ENCODE results near the gene ZNF444. TPM values are rescaled to one million over a fixed set of nuclear protein-coding genes. Genes with fewer than 3 reads are reported as not detected.

ZNF444 gene
- total RNA-seq, 2 experiments from 2014 or later = 29.2 to 32.2 TPM

DNA sequence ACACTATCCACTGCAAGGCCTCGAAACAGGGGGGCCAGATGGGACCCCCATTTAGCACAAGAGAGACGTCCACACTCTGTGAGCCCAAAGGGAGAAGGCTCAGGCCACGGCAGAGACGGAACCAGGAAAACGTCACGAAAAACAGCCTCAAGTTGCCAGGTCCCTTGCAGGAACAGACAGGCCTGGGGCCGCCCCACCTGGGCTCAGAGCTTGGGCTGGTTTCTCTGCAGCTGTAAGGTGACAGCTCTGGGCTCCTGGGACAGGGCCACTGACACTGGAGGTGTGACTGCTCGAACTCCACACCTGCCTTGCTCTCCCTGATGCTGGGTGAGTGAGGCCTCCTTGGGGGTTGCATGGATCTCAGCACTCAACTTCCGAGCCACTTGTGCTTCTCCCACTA, 23.2 kb upstream of the ZNF444 start:
- H3K4me3 Mint-ChIP-seq = no peak overlapping the region
- ChIA-PET CTCF (interaction anchor here (0.6 kb wide), 1 partner anchor 535 kb away, joined by 3 read pairs; no protein-coding TSS in a partner anchor), POLR2A (no interaction called here)
- H3K9me3 Mint-ChIP-seq (ENCODE audit: low read depth) = no peaks in the 10 kb centered on the region
- no peak for ATAC-seq
- DNase-seq = no peak
- H3K27ac Mint-ChIP-seq = no peak overlapping the region
- no peaks in the 10 kb centered on the region for H3K27me3 Mint-ChIP-seq
- peaks cover 19% of the 10 kb centered on the region for H3K36me3 Mint-ChIP-seq (ENCODE audit: low read depth)
- intact Hi-C loops (cut with DNase I, micrococcal nuclease) = no loop called here
- H3K4me1 Mint-ChIP-seq = peaks cover 59% of the 10 kb centered on the region

DNA sequence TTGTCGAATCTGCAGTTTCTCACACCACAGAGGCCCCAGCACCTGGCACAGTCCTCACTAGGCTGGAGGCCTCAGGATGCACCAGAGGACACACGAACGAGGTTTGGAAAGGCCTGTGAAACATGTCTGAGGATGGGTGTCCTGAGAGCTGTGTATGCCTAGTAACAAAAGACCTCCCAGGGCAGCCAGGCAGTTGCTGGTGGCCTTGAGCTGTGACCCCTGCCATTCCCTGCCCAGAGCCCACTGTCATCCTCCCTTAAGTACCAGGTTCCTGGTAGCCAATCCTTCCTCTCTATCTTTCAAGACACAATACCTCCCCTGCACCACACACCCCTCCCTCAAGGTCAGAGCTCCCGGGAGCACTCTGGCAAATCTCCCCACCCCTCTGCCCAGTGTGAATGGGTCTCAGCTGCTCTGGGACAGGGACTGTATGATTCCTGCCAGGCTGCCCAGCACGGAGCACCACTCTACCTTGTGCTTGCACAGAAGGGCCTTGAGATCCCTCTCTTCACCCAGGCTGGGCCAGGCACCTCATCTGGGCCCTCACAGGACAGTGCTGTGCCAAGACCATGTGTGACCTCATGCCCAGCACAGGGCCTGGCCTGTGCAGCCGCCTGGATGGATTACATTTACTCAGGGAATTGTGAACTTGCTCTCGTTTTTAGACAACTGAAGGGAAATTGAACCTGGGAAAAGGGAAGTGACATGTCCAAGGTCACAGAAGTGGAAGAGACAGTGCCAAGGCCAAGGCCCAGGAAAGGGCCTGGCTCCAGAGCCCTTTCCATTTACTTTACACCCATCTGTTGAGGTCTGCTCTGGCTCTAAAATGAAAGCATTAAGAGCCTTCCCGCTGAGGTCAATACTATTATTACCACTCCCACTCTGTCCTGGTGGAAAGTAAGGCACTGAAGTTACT, 22.2 kb upstream of the ZNF444 start:
- no peaks in the 10 kb centered on the region for H3K9me3 Mint-ChIP-seq (ENCODE audit: low read depth)
- ChIA-PET CTCF (interaction anchor here (0.6 to 0.7 kb wide), 2 partner anchors 128 to 464 kb away, joined by 3 to 6 read pairs; partner anchors contain the start of gene U2AF2), POLR2A (no interaction called here)
- DNase-seq (no peak), ATAC-seq (no peak)
- intact Hi-C loops (cut with DNase I, micrococcal nuclease) = no loop called here
- H3K4me3 Mint-ChIP-seq = peak overlapping the region; percentile 82
- H3K27me3 Mint-ChIP-seq = no peaks in the 10 kb centered on the region
- peaks cover 19% of the 10 kb centered on the region for H3K36me3 Mint-ChIP-seq (ENCODE audit: low read depth)
- peaks cover 52% of the 10 kb centered on the region for H3K4me1 Mint-ChIP-seq
- peak overlapping the region; percentile 91 for H3K27ac Mint-ChIP-seq

DNA sequence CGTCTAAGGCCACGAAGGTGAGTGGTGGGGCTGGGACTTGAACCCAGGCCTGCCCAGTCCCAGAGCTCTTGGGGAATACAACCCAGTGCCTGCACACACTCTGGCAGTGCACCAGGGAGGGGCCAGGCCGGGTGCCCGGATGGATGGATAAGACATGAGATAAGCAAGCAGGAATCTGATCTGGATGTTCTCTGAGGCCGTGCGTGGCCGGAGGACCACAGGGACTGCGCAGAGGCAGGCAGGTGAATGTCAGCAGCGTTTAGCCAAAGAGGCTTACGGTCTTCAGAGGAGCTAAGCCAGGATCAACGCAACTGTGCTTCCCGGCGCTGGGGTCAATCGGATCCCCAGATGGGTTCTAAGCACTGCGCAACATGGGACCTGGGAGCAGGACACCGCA, 21.5 kb upstream of the ZNF444 start:
- no peaks in the 10 kb centered on the region for H3K9me3 Mint-ChIP-seq (ENCODE audit: low read depth)
- no peak for DNase-seq
- peaks cover 19% of the 10 kb centered on the region for H3K36me3 Mint-ChIP-seq (ENCODE audit: low read depth)
- intact Hi-C loops (cut with DNase I, micrococcal nuclease) = no loop called here
- ATAC-seq = no peak
- peak overlapping the region; percentile 82 for H3K4me3 Mint-ChIP-seq
- no peaks in the 10 kb centered on the region for H3K27me3 Mint-ChIP-seq
- ChIA-PET POLR2A (no interaction called here), CTCF (no interaction called here)
- H3K27ac Mint-ChIP-seq = peak overlapping the region; percentile 91
- H3K4me1 Mint-ChIP-seq = peaks cover 51% of the 10 kb centered on the region

DNA sequence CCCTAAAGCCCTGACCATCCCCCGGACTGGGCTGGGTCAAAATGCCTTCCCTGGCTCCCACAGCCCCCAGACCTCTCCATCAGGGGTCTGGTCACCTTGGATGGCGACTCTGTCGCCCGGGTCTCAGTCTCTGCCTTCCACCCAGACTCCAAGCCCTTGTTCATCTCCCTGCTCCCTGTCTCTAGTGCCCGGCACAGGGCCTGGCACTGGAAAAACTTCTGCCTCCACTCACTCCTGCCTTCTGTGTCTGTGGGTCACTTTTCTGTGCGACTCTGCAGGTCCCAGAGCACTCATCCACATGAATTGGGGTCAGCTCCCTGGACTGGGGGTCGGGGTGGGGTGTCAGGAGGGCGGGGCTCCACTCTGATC, 21.1 kb upstream of the ZNF444 start:
- Mint-ChIP-seq H3K9me3 (ENCODE audit: low read depth) (no peaks in the 10 kb centered on the region), H3K27ac (peak overlapping the region; percentile 91), H3K36me3 (ENCODE audit: low read depth) (peaks cover 19% of the 10 kb centered on the region), H3K4me1 (peaks cover 49% of the 10 kb centered on the region), H3K27me3 (no peaks in the 10 kb centered on the region), H3K4me3 (peak overlapping the region; percentile 82)
- DNase-seq = no peak
- ATAC-seq = no peak
- ChIA-PET POLR2A (interaction anchor here (2.6 kb wide), 1 partner anchor 22 kb away, joined by 19 read pairs; the partner anchor contains the start of gene ZNF444), CTCF (no interaction called here)
- intact Hi-C loops (cut with DNase I, micrococcal nuclease) = loop anchor here in 1 of 2 experiments (1.0 to 10.0 kb wide), 6 partner anchors 285 to 1005 kb away; partner anchors contain the start of genes FIZ1, PPP1R12C, PPP6R1 and RPL28

DNA sequence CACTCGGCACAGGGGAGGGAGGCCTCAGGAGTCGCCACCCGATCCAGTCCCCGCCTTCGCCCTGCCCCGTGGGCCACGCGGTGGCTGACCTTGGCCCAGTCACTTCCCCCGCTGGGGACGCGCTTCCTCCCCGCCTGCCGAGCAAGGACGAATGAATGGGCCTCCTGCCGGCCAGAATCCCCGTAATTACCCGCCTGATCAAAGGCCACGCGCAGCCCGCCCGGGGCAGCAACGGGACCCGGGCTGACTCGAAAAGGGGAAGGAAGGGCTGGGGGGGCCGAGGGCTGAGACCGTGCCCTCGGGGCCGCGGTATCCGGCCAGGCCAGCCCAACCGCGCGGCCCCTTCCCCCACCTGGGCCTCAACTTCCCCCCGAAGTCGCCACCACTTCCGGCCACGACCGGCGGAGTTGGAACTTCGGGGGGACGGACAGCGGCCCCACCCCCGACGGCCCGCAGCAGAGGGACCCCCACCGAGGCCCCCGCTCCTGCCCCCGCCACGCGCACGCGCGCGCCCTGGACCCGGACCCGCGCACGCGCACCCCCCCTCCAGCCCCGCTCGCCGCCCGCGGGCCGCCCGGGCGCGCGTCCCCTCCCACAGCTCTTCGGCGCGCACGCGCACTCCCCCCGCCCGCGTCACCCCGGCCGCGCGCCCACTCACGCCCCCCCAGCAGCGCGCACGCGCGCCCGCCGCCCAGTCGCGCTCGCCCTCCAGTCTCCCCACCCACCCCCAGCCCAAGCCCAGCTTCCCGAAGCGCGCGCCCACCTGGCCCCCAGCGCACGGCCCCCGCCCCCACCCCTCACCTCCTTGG, 20.5 kb upstream of the ZNF444 start:
- H3K27me3 Mint-ChIP-seq = no peaks in the 10 kb centered on the region
- peak overlapping the region; percentile 91 for H3K27ac Mint-ChIP-seq
- H3K9me3 Mint-ChIP-seq (ENCODE audit: low read depth) = no peaks in the 10 kb centered on the region
- ATAC-seq = peak; percentile 18
- H3K36me3 Mint-ChIP-seq (ENCODE audit: low read depth) = peaks cover 19% of the 10 kb centered on the region
- ChIA-PET CTCF (interaction anchor here (1.0 kb wide), 1 partner anchor 194 kb away, joined by 3 read pairs; no protein-coding TSS in a partner anchor), POLR2A (interaction anchor here (0.6 to 2.6 kb wide), 5 partner anchors 21 to 521 kb away, joined by 3 to 19 read pairs (median 3); partner anchors contain the start of genes FIZ1 and ZNF444)
- H3K4me3 Mint-ChIP-seq = peak overlapping the region; percentile 82
- peaks cover 45% of the 10 kb centered on the region for H3K4me1 Mint-ChIP-seq
- intact Hi-C loops (cut with DNase I, micrococcal nuclease) = loop anchor here (1.0 to 10.0 kb wide), 13 partner anchors 9 to 1006 kb away; partner anchors contain the start of genes EPN1 (in 1 of the 2), FIZ1 (in 1 of the 2), KMT5C (in 1 of the 2) and PPP1R12C (in 1 of the 2)
- DNase-seq = peak; percentile 90

DNA sequence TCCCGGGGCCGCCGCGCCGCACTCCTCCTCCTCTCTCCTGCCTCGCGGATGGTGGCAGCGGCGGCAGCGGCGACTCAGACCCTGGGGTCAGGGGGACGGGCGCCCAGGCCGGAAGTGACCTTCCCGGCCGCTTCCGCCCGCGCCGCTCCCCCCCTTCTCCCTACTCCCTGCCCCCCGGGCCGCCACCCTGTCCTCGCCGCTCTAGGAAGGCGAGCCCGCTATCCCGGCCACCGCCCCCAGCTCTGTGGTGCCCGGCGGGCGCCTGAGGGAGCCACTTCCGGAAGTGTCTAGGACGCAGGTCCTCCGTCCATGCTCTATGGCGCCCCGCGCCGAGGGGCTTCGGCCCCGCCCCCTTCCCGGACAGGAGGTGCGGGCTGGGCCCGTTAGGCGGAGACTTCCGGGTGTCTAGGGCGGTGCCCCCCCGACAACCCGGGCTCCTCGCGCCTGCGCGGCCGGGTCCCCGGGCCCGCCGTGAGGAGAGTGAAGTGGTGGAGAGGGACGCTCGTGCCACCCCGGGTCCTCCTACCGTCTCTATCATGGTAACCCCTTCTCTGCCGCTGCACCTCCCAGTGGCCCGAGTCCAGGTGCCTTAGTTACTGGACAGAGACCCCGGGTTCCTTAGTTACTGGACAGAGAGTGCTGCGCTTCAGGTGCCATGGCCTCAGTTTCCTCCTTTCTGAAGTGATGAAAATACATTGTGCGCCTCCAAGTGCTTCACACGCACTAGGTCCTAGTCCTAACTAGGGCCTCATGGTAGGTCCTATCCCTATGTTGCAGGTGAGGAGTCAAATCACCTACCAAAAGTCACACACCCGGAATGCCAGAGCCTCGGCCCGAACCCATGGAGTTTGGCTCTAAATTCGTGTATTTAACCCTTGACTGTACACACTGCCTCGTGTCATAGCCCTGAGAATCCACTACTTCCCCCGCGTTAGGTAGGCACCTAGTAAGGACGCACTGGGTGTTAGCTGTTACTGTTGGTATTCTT, 19.6 kb upstream of the ZNF444 start, which contains the start of gene ZNF787:
Gene ZNF787 (minus strand): TSS at position 116 of the 988 bp plus-strand sequence. CDS start 18,078 bp downstream, outside the sequence.
- peak; percentile 92 for ATAC-seq
- intact Hi-C loops (cut with DNase I, micrococcal nuclease) = loop anchor here (1.0 to 10.0 kb wide), 12 partner anchors 10 to 1007 kb away; partner anchors contain the start of genes EPN1 (in 1 of the 2), KMT5C (in 1 of the 2), PPP1R12C (in 1 of the 2) and PPP6R1 (in 1 of the 2)
- Mint-ChIP-seq H3K27me3 (no peaks in the 10 kb centered on the region), H3K4me1 (peaks cover 48% of the 10 kb centered on the region), H3K36me3 (ENCODE audit: low read depth) (peaks cover 19% of the 10 kb centered on the region), H3K9me3 (ENCODE audit: low read depth) (no peaks in the 10 kb centered on the region), H3K27ac (peak within 1 kb of the TSS; percentile 91), H3K4me3 (peak within 1 kb of the TSS; percentile 82)
- peak; percentile 98 for DNase-seq
- POLR2A ChIA-PET = interaction anchor here (1.0 to 2.6 kb wide), 4 partner anchors 20 to 522 kb away, joined by 3 to 19 read pairs (median 5); partner anchors contain the start of genes FIZ1 and ZNF444
- CTCF ChIA-PET = interaction anchor here (0.5 to 1.0 kb wide), 2 partner anchors 193 to 501 kb away, joined by 3 read pairs; no protein-coding TSS in a partner anchor

DNA sequence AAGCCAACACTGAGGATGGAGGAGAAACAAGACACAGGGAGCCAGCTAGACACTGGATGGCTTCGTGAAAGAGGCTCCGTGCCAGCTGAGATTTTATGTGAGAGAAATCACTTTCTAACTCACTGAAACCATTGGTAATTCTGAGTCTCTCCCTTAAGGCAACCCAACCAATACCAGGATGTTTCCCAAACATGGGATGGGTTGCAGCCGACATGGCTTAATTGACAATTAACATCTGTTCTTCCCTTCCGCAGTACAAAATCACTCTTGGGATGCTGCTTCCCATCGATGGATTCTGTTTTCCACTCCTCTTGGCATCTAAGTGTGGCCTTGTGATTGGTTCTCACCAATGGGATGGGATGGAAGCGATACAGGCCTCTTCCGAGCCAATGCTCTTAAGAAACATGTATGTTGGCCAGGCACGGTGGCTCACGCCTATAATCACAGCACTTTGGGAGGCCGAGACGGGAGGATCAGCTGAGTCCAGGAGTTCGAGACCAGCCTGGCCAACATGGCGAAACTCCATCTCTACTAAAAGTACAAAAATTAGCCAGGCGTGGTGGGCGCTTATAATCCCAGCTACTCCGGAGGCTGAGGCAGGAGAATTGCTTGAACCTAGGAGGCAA, 17.7 kb upstream of the ZNF444 start:
- Mint-ChIP-seq H3K36me3 (ENCODE audit: low read depth) (peaks cover 14% of the 10 kb centered on the region), H3K4me1 (peaks cover 41% of the 10 kb centered on the region), H3K4me3 (no peak overlapping the region), H3K9me3 (ENCODE audit: low read depth) (no peaks in the 10 kb centered on the region), H3K27ac (no peak overlapping the region), H3K27me3 (no peaks in the 10 kb centered on the region)
- ChIA-PET POLR2A (no interaction called here), CTCF (interaction anchor here (1.6 kb wide), 1 partner anchor 17 kb away, joined by 4 read pairs; no protein-coding TSS in a partner anchor)
- intact Hi-C loops (cut with DNase I, micrococcal nuclease) = loop anchor here in 1 of 2 experiments (5.0 to 10.0 kb wide), 3 partner anchors 739 to 1009 kb away; partner anchors contain the start of genes PPP1R12C, PPP6R1, RPL28 and TMEM238
- DNase-seq (no peak), ATAC-seq (no peak)

DNA sequence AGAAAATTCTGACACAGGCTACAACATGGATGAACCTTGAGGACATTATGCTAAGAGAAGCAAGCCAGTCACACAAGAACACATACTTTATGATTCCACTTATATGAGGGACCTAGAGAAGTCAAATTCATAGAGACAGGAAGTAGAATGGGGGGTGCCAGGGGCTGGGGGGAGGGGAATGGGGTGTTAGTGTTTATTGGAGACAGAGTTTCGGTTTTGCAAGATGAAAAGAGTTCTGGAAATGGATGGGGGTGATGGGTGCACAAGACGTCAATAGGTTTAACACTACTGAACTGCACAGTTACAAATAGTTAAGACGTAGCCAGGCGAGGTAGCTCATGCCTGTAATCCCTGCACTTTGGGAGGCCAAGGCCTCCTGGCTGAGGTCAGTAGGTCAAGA, 16.5 kb upstream of the ZNF444 start:
- intact Hi-C loops (cut with DNase I, micrococcal nuclease) = loop anchor here in 1 of 2 experiments (5.0 to 10.0 kb wide), 3 partner anchors 740 to 1010 kb away; partner anchors contain the start of genes PPP1R12C, PPP6R1, RPL28 and TMEM238
- H3K9me3 Mint-ChIP-seq (ENCODE audit: low read depth) = no peaks in the 10 kb centered on the region
- no peaks in the 10 kb centered on the region for H3K27me3 Mint-ChIP-seq
- ChIA-PET CTCF (interaction anchor here (0.7 kb wide), 1 partner anchor 13 kb away, joined by 3 read pairs; no protein-coding TSS in a partner anchor), POLR2A (no interaction called here)
- DNase-seq = no peak
- H3K4me3 Mint-ChIP-seq = no peak overlapping the region
- H3K27ac Mint-ChIP-seq = peak overlapping the region; percentile 59
- H3K4me1 Mint-ChIP-seq = peaks cover 29% of the 10 kb centered on the region
- no peak for ATAC-seq
- H3K36me3 Mint-ChIP-seq (ENCODE audit: low read depth) = peaks cover 6% of the 10 kb centered on the region

DNA sequence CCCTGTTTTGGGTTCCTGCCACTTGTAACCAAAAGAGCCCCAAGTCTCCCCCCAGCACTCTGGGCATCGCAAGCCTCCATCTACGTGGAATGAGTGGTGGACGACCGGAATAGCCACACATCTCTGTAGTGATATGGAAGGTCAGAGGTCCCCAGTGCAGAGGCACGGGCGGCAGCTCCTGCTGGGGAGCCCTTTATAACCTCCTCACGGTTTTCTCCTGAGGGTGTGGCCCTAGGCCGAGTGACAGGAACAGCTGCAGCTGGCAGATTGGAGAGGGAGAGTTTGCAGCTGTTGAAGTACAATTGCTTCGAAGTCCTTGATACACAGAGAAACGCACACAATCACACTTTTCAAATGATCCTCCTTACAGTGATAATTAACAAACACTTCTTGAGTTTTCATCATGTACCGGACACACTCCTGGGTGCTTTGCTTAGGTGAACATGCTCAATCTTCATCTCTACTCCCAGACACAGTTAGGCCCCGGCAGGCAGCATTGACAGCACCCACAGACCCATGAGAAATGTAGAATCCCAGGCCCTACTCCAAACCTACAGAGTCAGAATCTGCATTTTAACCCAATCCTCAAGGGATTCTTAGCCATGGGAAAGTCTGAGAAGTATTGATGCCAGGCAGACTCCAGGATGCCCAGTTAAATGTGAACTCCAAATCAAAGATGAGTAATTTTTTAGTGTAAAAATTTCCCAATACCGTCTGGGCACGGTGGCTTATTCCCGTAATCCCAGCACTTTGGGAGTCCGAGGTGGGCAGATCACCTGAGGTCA, 15.1 kb upstream of the ZNF444 start:
- ATAC-seq (no peak), DNase-seq (no peak)
- Mint-ChIP-seq H3K4me3 (no peak overlapping the region), H3K36me3 (ENCODE audit: low read depth) (no peaks in the 10 kb centered on the region), H3K4me1 (peaks cover 23% of the 10 kb centered on the region), H3K27ac (no peak overlapping the region), H3K27me3 (no peaks in the 10 kb centered on the region), H3K9me3 (ENCODE audit: low read depth) (no peaks in the 10 kb centered on the region)
- CTCF ChIA-PET = interaction anchor here (0.9 kb wide), 1 partner anchor 54 kb away, joined by 3 read pairs; no protein-coding TSS in a partner anchor
- POLR2A ChIA-PET = no interaction called here
- intact Hi-C loops (cut with DNase I, micrococcal nuclease) = loop anchor here in 1 of 2 experiments (10.0 kb wide), 2 partner anchors 741 to 1011 kb away; partner anchors contain the start of genes PPP1R12C, RPL28 and TMEM238
